Activated naive CD4-positive, alpha-beta T cell treated with Interleukin-2 at 50 U/mL for 16 hours (primary cell): ENCODE measurements around the gene KLF2.

Source experiments
- DNase-seq: peaks from one replicate; pipeline ENCODE4 v3.0.0-alpha.2; 2020

The KLF2 gene

DNA sequence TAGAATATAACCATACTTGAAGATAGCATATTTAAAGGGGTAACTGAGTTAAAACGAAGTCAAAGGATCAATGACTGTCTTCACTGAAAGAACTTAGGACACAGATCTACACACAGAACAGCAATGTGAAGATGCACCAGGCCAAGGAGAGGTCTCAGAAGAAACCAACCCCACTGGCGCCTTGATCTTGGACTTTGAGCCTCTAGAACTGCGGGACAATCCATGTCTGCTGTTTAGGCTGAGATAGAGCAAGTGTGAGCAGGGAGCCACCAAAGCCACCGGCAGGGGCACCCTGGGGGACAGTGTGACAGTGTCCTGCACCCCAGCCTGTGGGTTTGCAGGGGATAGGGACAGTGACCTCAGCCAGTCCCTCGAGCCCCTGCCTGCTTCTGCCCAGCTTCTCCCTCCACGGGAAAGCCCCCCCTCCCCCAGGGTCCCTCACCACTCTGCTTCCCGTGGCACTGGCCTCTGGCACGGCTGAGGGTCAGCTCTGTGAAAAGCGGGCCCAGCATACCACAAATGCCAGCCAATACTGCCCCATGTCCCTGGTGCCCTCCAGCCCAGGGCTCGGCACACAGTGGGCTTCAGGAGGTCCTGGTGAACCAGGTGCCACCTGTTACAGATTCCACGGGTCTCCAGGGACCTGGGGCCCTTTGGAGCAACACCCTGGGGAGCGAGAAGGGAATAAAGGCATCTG is 40.8 kb downstream of the KLF2 start:
- DNase-seq: no peak

- no peak for DNase-seq
These were observed 41.4 kb downstream of the KLF2 start for GRCh38 chr19:16366056-16366432.

DNA sequence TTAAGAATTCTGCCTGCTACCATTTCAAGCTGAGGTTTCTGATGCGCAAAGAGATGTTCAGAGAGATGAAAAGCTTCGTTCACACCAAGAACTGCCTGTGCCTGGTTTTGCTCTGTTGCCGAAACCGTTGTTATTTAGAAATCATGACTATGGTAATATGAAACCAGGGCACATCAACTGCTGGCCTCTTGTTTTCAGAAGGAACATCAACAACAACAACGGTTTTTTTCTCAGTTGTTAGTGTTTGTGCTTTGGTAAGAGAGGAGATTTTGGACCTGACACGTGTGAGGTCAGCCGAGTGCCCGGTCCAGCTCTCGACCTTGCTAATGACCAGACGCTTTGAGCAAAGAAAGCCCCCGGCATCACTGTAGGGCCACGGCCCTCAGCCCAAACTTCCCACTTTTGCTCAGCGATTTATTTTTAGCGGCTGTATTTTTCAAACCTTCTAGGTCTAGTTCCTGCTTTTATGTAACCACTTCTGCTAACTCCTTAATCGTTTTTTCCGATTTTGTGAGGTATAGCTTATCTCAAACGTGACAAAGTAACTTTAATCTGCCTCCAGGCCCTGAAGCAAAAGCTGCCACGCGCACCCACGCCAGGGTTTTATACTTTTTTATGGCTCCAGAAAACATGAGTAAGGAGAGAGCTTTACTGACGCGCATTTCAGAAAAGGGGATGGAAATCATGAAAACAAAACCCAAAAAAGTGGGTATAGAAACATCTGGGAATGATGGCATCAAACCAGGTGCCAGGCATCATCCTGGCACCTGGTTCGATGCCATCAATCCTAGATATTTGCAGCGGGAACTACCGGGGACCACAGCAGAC is 42.0 kb downstream of the KLF2 start:
- peak; percentile 55 for DNase-seq

DNA sequence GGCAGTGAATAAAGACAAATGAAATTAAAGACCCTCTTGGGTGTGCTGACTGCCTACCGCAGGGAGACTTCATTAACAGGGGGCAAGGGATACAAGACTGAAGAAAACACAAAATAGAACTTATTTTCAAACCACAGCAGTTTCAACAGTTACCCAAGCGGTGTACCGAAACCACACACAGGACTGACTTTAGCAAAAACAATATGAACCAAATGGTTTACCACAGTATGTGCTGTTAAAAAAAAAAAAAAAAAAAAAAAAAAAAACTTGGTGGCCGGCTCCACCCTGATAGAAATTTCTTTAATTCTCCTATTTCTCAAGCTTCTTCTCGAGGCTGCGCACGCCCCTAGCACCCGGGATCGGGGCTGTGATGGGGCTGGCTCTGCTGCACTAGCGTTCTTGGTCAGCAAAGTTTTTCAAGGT is 42.6 kb downstream of the KLF2 start:
- peak; percentile 53 for DNase-seq

- peak; percentile 58 for DNase-seq
These were observed 44.0 kb downstream of the KLF2 start for GRCh38 chr19:16368385-16369305.

GRCh38 chr19:16369306-16369663 is 44.7 kb downstream of the KLF2 start:
- DNase-seq: no peak

GRCh38 chr19:16369664-16370576 is 45.3 kb downstream of the KLF2 start:
- DNase-seq: peak; percentile 60

GRCh38 chr19:16370641-16371391 is 46.2 kb downstream of the KLF2 start:
- DNase-seq: no peak

- DNase-seq: peak; percentile 87
These were observed 46.9 kb downstream of the KLF2 start for GRCh38 chr19:16371540-16371986.

- peak; percentile 31 for DNase-seq
These were observed 47.7 kb downstream of the KLF2 start for GRCh38 chr19:16372065-16372915.

GRCh38 chr19:16373079-16373478 is 48.5 kb downstream of the KLF2 start:
- DNase-seq: no peak

DNA sequence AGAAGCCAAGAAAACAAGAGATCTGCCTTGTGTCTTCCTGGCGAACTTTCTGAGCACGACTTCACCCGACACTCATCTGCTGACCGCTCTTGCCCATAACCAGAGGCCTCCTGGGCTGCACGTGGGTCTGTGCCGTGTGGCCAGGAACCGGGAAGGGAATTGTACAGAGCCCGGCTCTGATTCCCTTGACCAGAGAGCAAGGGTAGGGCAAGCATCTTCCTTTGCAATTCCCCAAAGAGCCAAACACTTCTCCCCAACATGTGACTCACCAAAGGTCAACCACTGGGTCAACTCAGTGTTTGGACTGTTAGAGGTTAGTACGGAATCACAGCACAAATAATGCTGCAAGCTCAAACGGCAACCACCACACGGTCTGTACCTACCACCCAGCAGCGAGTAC is 48.9 kb downstream of the KLF2 start:
- DNase-seq: no peak

- no peak for DNase-seq
These were observed 49.4 kb downstream of the KLF2 start for GRCh38 chr19:16373989-16374388.

DNA sequence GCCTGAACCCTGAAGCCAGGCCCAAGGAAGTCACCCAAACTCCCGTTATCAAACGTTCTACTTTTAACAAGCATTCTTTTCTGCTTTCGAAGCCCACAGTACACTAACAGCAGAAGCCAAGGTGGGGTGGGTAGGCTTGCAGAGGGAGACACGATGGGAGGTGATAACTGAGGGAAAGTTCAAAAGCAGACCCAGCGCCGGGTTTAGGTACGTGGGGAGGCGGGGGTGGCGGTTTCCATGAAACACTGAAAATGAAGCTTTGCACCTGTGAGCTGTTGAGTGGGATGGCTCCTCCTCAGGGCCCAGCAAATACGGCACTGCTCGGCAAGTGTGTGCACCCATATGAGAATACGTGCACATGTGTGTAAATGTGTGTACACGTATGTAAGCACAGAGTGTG is 49.8 kb downstream of the KLF2 start:
- no peak for DNase-seq

DNA sequence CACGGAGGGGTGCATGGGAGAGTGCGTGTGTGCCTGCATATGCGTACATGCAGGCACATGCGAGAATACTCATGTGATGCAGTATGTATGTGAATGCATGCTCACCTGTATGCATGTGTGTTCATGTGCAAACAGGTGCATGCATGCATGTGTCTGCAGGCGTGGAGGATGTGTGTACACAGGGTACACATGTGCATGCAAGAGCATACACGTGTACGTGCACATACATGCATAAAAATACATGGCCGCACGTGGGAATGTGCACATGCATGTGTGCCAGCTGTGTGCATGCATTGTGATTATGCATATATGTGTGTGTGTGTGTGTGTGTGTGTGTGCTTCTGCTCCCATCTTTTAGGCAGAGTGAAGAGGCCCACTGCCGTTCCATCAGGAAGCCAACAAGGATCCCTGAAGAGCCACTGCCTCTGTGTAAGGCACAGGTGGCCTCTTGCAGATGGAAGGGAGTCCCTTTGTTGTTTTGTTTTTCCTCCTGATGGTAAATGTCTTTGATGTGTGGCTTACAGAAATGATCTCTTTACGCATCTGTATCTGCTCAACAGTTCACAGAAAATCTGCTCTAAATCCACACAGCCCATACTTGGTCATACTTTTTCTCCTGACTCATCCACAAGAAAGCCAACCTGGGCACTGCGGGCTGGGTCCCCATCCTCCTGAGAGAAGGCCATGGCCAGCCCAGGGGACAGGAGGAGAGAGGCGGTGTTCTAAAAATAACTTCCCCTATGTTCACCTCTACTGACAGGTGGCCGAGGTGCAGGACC is 50.7 kb downstream of the KLF2 start:
- no peak for DNase-seq

GRCh38 chr19:16375936-16376185 is 51.2 kb downstream of the KLF2 start:
- DNase-seq: no peak

- no peak for DNase-seq
These were observed 51.6 kb downstream of the KLF2 start for GRCh38 chr19:16376241-16376640.

GRCh38 chr19:16376649-16377048 is 52.0 kb downstream of the KLF2 start:
- DNase-seq: peak; percentile 34

DNA sequence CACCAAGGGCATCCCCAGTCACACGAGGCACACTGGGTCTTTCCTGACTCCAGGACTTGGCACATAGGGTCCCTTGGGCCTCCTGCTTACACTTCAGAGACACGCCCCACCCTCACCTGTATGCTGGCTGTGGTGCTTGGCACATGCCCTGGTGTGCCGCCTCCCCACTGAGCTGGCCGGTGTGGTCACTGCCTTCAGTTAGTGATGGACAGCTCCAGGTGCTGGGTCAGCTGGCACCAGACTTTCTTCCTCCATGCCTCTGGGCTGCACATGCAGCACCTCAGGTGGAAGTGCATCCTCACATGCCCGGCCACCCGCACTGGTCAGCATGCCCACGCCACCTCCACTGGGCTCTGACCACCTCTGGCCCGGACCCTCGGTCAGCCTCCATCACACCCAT is 52.9 kb downstream of the KLF2 start:
- no peak for DNase-seq
